GM19023 (cell line): Measurements from ENCODE around the gene BDH2.

Source experiments
- ATAC-seq: cut with Tn5 transposase; IDR thresholded peaks from one replicate; pipeline ENCODE4 v1.9.1; 2021; ENCODE audit warnings: mild to moderate bottlenecking, moderate library complexity; ENCODE audit not compliant: unreplicated experiment

Gene BDH2

DNA sequence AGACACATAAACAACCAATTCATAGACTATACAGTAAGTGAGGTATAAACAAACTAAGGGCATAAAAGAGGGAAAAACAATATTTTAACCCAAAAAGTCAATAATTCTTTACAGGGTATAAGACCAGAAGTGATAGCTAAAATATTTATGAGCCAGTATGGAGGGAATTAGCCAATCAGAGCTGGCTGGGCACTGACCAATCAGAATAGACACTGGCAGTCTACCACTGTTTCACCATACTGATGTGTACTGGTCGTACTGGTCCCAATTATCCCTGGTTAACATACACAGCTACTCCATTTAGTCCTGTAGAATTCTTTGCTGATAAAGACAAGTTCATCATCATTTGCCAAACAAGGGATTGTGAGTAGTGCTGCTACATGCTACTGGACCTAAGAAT, 70.3 kb downstream of the BDH2 start:
- no peak for ATAC-seq
